ENCODE measurements around the gene TREML2. TPM values are rescaled to one million over a fixed set of nuclear protein-coding genes. Genes with fewer than 3 reads are reported as not detected.

Gene TREML2
- total and polyA plus RNA-seq, 9 of the 15 experiments (the other 6 are each of a cell fraction or from before 2014, with no cell fraction given): 0.20 to 2.9 (median 1.4) TPM

DNA sequence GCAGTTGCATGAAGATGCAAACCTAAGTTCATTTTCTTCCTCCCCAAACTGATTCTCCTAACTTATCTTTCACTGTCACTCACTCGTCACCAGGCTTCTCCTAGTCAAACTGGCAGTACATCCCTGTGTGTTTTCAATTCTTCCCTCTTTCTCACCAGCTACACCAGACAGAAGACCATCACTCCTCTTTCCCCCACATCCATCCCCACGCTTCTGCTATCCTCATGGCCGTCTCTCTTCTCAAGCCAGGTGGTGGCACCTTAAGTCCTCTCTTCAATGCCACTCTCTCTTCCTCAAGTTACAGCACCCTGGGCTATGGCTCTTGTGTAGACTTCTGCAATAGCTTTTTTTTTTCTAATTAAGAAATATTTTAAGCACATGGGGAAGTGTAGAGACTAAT is 23.7 kb downstream of the TREML2 start (continued):
- TF ChIP-seq, protein P1, sequence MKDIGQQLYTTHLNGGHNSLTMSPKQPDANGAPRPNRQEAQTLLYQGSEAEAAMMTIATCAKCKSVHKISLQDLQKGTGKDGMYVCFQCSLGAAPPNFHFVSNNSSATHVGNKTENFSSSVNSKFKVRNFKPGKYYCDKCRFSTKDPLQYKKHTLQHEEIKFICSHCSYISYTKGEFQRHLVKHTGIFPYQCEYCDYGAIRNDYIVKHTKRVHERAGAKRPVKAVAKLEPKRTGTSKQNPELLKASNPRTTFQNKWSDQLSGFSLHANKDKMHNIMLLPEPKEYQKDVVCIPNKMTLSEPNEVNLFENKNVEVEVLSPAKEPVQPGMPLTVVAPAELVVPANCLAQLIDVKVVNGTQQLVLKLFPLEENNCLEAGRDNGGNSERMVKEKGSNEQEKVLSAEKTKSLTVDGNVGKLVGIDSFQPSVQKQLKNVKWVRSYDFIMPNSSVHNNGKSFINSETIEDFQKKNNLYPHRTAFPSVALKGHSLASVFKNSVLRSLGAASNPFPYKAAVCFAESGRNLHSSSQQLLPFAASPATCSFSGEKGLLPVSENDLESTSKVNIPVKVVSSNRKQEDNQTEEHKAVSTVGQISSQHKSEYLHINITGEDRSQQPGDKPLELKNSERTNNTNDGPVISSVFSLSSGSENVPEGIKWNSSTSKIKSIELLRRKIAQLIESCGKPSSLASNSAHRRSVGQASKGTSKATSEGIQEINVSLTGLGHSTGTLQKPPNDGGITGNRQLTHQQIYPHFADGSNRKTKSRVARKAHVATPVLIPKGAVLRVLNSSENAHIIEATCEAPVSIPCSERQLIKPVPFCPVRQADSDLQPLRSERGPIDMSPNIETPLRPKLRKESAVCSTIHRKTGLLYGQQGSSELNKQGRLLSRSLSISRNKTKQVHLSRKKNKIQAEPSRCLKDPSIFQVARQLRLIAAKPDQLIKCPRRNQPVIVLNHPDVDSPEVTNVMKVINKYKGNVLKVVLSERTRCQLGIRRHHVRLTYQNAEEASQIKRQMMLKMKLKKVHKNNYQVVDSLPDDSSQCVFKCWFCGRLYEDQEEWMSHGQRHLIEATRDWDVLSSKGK (CRISPR knock-in tag; IDR thresholded peaks at IDR 0.05): no peak
- TF ChIP-seq, protein P2, sequence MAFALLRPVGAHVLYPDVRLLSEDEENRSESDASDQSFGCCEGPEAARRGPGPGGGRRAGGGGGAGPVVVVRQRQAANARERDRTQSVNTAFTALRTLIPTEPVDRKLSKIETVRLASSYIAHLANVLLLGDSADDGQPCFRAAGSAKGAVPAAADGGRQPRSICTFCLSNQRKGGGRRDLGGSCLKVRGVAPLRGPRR (CRISPR knock-in tag; IDR thresholded peaks at IDR 0.05): no peak
- TF ChIP-seq, protein P3, sequence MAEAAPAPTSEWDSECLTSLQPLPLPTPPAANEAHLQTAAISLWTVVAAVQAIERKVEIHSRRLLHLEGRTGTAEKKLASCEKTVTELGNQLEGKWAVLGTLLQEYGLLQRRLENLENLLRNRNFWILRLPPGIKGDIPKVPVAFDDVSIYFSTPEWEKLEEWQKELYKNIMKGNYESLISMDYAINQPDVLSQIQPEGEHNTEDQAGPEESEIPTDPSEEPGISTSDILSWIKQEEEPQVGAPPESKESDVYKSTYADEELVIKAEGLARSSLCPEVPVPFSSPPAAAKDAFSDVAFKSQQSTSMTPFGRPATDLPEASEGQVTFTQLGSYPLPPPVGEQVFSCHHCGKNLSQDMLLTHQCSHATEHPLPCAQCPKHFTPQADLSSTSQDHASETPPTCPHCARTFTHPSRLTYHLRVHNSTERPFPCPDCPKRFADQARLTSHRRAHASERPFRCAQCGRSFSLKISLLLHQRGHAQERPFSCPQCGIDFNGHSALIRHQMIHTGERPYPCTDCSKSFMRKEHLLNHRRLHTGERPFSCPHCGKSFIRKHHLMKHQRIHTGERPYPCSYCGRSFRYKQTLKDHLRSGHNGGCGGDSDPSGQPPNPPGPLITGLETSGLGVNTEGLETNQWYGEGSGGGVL (CRISPR knock-in tag; IDR thresholded peaks at IDR 0.05): no peak
- TF ChIP-seq YY1 (IDR thresholded peaks at IDR 0.05; ENCODE audit: borderline replicate concordance in 1 of 3, control insufficient read depth in 1 of 3, extremely low read depth in 1 of 3, insufficient read depth in 3 of 3, insufficient read length in 1 of 3, insufficient replicate concordance in 2 of 3, low read depth in 1 of 3, low read length in 2 of 3) (no peak), RFX1 (IDR thresholded peaks at IDR 0.05) (no peak), MYNN (IDR thresholded peaks at IDR 0.05) (no peak), MYNN (CRISPR knock-in tag; IDR thresholded peaks at IDR 0.05) (no peak), TAF7 (tag; IDR thresholded peaks at IDR 0.05) (no peak), ETS2 (tag; IDR thresholded peaks at IDR 0.05; ENCODE audit: borderline replicate concordance, poor library complexity, severe bottlenecking) (no peak), ZBTB7A (IDR thresholded peaks at IDR 0.05; ENCODE audit: borderline replicate concordance, control insufficient read depth, low read depth, low read length) (no peak), RHOXF2B (CRISPR knock-in tag; conservative IDR thresholded peaks at IDR 0.05) (no peak), CREBBP (IDR thresholded peaks at IDR 0.05; ENCODE audit: low read depth, low read length) (no peak), RBM25 (IDR thresholded peaks at IDR 0.05; ENCODE audit: low read depth, low read length, severe bottlenecking) (no peak), ZFP30 (CRISPR knock-in tag; IDR thresholded peaks at IDR 0.05; ENCODE audit: borderline replicate concordance) (no peak), SREBF2 (CRISPR knock-in tag; IDR thresholded peaks at IDR 0.05) (no peak), HCFC1 (IDR thresholded peaks at IDR 0.05; ENCODE audit: low read depth, low read length) (no peak), PML (IDR thresholded peaks at IDR 0.05; ENCODE audit: low read length) (no peak), CREM (IDR thresholded peaks at IDR 0.05; ENCODE audit: low read depth) (no peak), SRF (CRISPR knock-in tag; IDR thresholded peaks at IDR 0.05) (no peak)
- TF ChIP-seq, protein P4, sequence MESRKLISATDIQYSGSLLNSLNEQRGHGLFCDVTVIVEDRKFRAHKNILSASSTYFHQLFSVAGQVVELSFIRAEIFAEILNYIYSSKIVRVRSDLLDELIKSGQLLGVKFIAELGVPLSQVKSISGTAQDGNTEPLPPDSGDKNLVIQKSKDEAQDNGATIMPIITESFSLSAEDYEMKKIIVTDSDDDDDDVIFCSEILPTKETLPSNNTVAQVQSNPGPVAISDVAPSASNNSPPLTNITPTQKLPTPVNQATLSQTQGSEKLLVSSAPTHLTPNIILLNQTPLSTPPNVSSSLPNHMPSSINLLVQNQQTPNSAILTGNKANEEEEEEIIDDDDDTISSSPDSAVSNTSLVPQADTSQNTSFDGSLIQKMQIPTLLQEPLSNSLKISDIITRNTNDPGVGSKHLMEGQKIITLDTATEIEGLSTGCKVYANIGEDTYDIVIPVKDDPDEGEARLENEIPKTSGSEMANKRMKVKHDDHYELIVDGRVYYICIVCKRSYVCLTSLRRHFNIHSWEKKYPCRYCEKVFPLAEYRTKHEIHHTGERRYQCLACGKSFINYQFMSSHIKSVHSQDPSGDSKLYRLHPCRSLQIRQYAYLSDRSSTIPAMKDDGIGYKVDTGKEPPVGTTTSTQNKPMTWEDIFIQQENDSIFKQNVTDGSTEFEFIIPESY (CRISPR knock-in tag; IDR thresholded peaks at IDR 0.05): no peak

All from K562 (cell line).